ENCODE results near the gene ADAMTS9. TPM values are rescaled to one million over a fixed set of nuclear protein-coding genes. Genes with fewer than 3 reads are reported as not detected.

ADAMTS9 gene
- total and polyA plus RNA-seq, 4 donors, result 1.2 to 13.8 (median 7.4) TPM

DNA sequence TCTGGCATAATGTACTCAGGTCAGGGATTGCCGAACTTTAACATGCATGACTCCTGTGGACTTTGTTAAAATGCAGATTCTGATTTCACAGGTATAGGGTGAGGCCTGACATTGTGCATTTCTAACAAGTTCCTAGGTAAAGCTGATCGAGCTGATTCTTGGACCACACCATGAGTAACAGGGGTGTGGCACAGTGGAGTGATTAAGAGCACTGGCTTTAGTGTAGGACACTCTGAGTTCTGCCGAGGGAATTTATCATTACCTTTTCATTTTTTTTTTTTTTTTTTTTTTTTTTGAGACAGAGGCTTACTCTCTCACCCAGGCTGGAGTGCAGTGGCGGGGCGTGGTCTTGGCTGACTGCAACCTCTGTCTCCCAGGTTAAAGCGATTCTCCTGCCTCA lies 169.3 kb downstream of the ADAMTS9 start:
- Histone ChIP-seq H3K36me3 (ENCODE audit: control insufficient read depth in 4 of 4, insufficient read depth in 3 of 4, low read depth in 1 of 4, low read length in 3 of 4) (no peaks in the 10 kb centered on the region), H3K4me1 (ENCODE audit: control insufficient read depth in 4 of 4, insufficient read depth in 4 of 4, low read length in 3 of 4) (no peaks in the 10 kb centered on the region), H3K9me3 (ENCODE audit: control insufficient read depth in 4 of 4, low read length in 3 of 4) (no peaks in the 10 kb centered on the region), H3K27ac (ENCODE audit: low read depth in 1 of 2, low read length in 2 of 2) (no peak overlapping the region), H3K27me3 (ENCODE audit: control insufficient read depth in 4 of 4, insufficient read depth in 4 of 4, low read length in 3 of 4) (no peaks in the 10 kb centered on the region), H3K4me3 (ENCODE audit: low read depth in 1 of 3, low read length in 3 of 3) (no peak overlapping the region), H3K9ac (ENCODE audit: low read depth in 1 of 2, low read length in 2 of 2) (no peak overlapping the region)
- 93% methylated on average over 6 of the region's 6 CpGs for WGBS
- TF ChIP-seq EGR1 (IDR thresholded peaks at IDR 0.05; ENCODE audit: low read depth in 2 of 2) (no peak), ATF3 (IDR thresholded peaks at IDR 0.05) (no peak), SP1 (IDR thresholded peaks at IDR 0.05) (no peak), JUND (IDR thresholded peaks at IDR 0.05) (no peak), ZBTB33 (IDR thresholded peaks at IDR 0.05) (no peak), NR2F2 (IDR thresholded peaks at IDR 0.05) (no peak), FOXA2 (IDR thresholded peaks at IDR 0.05) (no peak), GABPA (IDR thresholded peaks at IDR 0.05 in 1 of 2, conservative IDR thresholded peaks at IDR 0.05 in 1 of 2) (no peak), FOXA1 (IDR thresholded peaks at IDR 0.05) (no peak), RAD21 (IDR thresholded peaks at IDR 0.05) (no peak), YY1 (IDR thresholded peaks at IDR 0.05) (no peak), TAF1 (conservative IDR thresholded peaks at IDR 0.05) (no peak)
- TF ChIP-seq, protein P1, sequence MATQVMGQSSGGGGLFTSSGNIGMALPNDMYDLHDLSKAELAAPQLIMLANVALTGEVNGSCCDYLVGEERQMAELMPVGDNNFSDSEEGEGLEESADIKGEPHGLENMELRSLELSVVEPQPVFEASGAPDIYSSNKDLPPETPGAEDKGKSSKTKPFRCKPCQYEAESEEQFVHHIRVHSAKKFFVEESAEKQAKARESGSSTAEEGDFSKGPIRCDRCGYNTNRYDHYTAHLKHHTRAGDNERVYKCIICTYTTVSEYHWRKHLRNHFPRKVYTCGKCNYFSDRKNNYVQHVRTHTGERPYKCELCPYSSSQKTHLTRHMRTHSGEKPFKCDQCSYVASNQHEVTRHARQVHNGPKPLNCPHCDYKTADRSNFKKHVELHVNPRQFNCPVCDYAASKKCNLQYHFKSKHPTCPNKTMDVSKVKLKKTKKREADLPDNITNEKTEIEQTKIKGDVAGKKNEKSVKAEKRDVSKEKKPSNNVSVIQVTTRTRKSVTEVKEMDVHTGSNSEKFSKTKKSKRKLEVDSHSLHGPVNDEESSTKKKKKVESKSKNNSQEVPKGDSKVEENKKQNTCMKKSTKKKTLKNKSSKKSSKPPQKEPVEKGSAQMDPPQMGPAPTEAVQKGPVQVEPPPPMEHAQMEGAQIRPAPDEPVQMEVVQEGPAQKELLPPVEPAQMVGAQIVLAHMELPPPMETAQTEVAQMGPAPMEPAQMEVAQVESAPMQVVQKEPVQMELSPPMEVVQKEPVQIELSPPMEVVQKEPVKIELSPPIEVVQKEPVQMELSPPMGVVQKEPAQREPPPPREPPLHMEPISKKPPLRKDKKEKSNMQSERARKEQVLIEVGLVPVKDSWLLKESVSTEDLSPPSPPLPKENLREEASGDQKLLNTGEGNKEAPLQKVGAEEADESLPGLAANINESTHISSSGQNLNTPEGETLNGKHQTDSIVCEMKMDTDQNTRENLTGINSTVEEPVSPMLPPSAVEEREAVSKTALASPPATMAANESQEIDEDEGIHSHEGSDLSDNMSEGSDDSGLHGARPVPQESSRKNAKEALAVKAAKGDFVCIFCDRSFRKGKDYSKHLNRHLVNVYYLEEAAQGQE (IDR thresholded peaks at IDR 0.05), result no peak
- TF ChIP-seq, protein P2, sequence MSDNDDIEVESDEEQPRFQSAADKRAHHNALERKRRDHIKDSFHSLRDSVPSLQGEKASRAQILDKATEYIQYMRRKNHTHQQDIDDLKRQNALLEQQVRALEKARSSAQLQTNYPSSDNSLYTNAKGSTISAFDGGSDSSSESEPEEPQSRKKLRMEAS (IDR thresholded peaks at IDR 0.05), result no peak
- DNase-seq (ENCODE audit: low spot score), result no peak

DNA sequence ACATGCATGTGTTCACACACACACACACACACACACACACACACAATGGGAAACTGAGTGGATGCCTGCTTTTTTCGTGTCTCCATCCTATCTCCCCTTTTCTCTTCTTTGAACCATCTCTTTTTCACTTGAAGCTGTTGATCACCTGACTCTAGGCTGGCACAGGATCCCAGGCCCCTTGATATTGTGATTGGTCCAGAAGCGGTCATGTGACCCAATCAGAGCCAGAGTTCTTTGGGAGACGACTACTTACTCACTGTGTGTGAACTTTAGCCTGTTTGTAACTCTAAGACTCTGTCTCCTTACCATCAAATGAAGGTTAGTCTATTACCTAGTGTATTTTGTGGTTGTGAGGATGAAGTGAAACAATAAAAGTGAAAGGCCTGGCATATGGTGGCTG lies 172.9 kb downstream of the ADAMTS9 start:
- no peak overlapping the region for H3K27ac ChIP-seq (ENCODE audit: low read depth in 1 of 2, low read length in 2 of 2)
- DNase-seq (ENCODE audit: low spot score), result no peak
- H3K36me3 ChIP-seq (ENCODE audit: control insufficient read depth in 4 of 4, insufficient read depth in 3 of 4, low read depth in 1 of 4, low read length in 3 of 4), result no peaks in the 10 kb centered on the region
- H3K4me3 ChIP-seq (ENCODE audit: low read depth in 1 of 3, low read length in 3 of 3), result no peak overlapping the region
- no peaks in the 10 kb centered on the region for H3K4me1 ChIP-seq (ENCODE audit: control insufficient read depth in 4 of 4, insufficient read depth in 4 of 4, low read length in 3 of 4)
- no peak overlapping the region for H3K9ac ChIP-seq (ENCODE audit: low read depth in 1 of 2, low read length in 2 of 2)
- 82% methylated on average over 3 of the region's 3 CpGs for WGBS
- H3K9me3 ChIP-seq (ENCODE audit: control insufficient read depth in 4 of 4, low read length in 3 of 4), result no peaks in the 10 kb centered on the region
- no peaks in the 10 kb centered on the region for H3K27me3 ChIP-seq (ENCODE audit: control insufficient read depth in 4 of 4, insufficient read depth in 4 of 4, low read length in 3 of 4)
- TF ChIP-seq TAF1 (conservative IDR thresholded peaks at IDR 0.05) (no peak), ZBTB33 (IDR thresholded peaks at IDR 0.05) (no peak), JUND (IDR thresholded peaks at IDR 0.05) (no peak)

Data from liver (tissue), 9 donors.